Measurements from ENCODE around the gene EHD4.

Gene EHD4

DNA sequence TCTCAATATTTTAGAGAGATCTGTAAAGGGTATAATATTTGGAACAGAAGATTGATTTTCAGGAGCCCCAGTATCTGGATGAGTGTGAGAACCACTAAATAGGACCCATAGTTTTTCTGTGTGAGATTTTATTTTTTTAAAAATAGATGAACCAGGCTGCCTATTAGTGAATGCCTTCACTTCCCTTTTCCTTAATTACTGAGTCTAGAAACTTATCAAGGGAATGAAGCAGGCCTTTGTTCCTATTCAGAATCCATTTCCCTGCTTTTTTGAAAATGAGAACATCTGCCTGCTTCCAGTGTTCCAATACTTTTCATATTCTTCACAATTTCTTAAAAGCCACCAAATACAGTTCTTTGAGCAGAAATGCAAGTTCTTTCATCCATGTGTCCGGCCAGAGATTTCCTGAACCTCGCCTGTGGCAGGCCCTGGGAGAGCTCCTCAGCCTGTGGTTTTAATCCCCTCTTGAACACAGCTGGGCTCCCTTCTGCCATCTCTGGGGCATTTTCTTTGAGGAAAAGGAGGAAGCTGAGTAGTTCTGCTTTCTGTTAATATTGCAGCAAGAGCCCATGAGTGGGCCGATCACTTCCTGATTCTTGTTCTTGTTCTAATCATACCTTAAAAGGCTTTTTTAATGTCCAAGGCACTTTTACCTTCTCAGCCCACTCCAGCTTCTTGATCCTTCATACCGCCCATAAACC lies 4.7 kb downstream of the EHD4 start:
- peak; percentile 50; the same call in 1 of the 2 replicates for TF ChIP-seq MYC (IDR thresholded peaks at IDR 0.05; ENCODE audit: low read depth, low read length)
- TF ChIP-seq, protein P1, sequence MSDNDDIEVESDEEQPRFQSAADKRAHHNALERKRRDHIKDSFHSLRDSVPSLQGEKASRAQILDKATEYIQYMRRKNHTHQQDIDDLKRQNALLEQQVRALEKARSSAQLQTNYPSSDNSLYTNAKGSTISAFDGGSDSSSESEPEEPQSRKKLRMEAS (IDR thresholded peaks at IDR 0.05; ENCODE audit: low read depth, low read length), result peak; percentile 54
- no peak for TF ChIP-seq POLR2A (IDR thresholded peaks at IDR 0.05; ENCODE audit: extremely low read depth, insufficient read length)
- peak; percentile 89 for DNase-seq (ENCODE audit: low read depth)
- no peak overlapping the region for H3K4me3 ChIP-seq (ENCODE audit: low read depth, low read length)

DNA sequence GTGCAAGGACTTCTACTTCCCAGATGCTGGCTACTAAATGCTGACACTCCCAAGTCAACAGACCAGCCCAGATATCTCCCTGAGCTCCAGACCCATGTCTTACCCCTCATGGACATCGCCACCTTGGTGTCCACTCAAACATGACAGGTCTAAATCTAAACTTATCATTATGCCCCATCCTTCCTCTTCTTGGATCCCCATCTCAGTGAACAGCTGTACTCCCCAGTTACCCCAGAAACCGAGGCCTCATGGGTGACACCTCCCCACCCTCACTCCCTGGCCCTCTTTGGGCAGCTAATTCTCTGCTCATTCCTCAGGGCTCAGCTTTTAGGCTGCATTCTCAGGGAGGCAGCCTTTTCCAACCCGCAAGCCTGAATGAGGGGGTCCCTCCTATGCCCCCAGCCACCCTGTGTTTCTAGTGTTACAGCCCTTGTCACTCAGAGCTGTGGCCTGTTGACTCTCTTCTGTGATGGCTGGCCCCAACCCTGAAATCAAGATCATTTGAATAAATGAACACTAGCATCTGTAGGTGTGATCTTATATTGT lies 5.4 kb downstream of the EHD4 start:
- no peak for DNase-seq (ENCODE audit: low read depth)
- no peak overlapping the region for H3K4me3 ChIP-seq (ENCODE audit: low read depth, low read length)
- TF ChIP-seq MYC (IDR thresholded peaks at IDR 0.05; ENCODE audit: low read depth, low read length) (no peak), POLR2A (IDR thresholded peaks at IDR 0.05; ENCODE audit: extremely low read depth, insufficient read length) (no peak)
- TF ChIP-seq, protein P2, sequence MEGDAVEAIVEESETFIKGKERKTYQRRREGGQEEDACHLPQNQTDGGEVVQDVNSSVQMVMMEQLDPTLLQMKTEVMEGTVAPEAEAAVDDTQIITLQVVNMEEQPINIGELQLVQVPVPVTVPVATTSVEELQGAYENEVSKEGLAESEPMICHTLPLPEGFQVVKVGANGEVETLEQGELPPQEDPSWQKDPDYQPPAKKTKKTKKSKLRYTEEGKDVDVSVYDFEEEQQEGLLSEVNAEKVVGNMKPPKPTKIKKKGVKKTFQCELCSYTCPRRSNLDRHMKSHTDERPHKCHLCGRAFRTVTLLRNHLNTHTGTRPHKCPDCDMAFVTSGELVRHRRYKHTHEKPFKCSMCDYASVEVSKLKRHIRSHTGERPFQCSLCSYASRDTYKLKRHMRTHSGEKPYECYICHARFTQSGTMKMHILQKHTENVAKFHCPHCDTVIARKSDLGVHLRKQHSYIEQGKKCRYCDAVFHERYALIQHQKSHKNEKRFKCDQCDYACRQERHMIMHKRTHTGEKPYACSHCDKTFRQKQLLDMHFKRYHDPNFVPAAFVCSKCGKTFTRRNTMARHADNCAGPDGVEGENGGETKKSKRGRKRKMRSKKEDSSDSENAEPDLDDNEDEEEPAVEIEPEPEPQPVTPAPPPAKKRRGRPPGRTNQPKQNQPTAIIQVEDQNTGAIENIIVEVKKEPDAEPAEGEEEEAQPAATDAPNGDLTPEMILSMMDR (IDR thresholded peaks at IDR 0.05; ENCODE audit: low read depth, low read length), result no peak
- TF ChIP-seq, protein P1 (IDR thresholded peaks at IDR 0.05; ENCODE audit: low read depth, low read length), result no peak

DNA sequence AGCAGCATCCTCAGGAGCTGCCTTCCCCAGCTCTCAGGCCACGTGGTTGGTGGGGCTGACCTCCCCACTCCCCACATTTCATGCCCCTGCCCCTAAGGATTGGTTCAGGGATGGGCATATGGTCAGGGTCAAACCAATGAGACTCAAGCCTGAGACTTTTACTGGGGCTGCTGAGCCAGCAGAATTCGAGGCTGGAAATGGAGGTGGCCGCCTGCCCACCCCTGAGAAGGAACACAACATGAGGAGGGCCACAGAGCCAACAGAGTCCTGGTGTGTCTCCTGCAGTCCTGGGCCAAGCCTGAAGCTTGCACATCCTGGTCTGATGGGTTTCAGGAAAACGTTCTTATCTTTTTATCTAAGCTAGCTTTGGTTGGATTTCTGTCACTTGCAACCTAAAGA lies 5.9 kb downstream of the EHD4 start:
- DNase-seq (ENCODE audit: low read depth), result no peak
- TF ChIP-seq MYC (IDR thresholded peaks at IDR 0.05; ENCODE audit: low read depth, low read length), result no peak
- TF ChIP-seq POLR2A (IDR thresholded peaks at IDR 0.05; ENCODE audit: extremely low read depth, insufficient read length), result no peak
- TF ChIP-seq, protein P2 (IDR thresholded peaks at IDR 0.05; ENCODE audit: low read depth, low read length), result no peak
- TF ChIP-seq, protein P1 (IDR thresholded peaks at IDR 0.05; ENCODE audit: low read depth, low read length), result no peak
- H3K4me3 ChIP-seq (ENCODE audit: low read depth, low read length), result no peak overlapping the region

DNA sequence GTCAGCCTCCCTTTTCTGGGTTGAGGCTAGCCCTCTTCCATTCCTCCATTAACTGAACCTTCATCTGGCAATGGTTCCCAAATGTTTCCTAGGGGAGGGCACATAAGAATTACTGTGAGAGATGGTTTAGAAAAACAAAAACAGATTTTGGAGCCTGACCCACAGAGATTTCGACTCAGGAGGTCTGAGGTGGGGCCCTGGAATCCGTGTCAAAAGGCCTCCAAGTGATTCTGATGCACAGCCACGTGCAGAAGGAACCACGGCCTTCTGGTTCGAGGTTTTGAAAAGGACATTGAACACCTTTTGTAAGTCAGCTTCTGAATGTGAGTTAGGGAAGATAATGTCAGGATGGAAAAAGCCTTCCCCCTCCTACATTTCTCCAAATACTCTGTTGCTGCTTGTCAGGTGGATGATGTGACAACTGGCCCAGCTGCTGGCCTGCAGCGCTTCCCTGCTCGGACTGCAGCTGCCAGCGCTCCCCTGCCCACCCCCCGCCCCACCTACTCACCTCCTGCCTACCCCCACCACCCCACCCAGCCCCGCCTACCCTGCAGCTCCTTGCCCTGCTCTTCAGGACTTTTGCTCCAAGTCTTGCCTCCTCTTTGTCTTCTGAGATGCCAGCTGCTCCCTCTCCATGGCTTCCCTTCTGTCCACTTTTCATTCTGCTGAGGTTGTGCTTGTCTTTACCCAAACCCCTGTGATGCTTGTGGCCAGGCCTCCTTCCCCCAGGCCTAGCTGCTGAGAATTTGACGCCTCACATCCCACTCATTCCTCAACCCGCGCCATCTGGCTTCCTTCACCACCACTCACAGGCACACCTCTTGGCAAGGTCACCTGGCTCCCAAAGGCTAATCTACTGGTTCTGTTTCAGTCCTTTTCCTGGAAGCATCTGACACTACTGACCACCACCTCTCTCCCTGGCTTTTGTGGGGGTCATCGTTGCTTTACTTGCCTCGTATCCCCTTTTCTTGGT lies 6.6 kb downstream of the EHD4 start:
- TF ChIP-seq, protein P1 (IDR thresholded peaks at IDR 0.05; ENCODE audit: low read depth, low read length), result no peak
- TF ChIP-seq, protein P2 (IDR thresholded peaks at IDR 0.05; ENCODE audit: low read depth, low read length), result no peak
- TF ChIP-seq MYC (IDR thresholded peaks at IDR 0.05; ENCODE audit: low read depth, low read length) (no peak), POLR2A (IDR thresholded peaks at IDR 0.05; ENCODE audit: extremely low read depth, insufficient read length) (no peak)
- no peak for DNase-seq (ENCODE audit: low read depth)
- no peak overlapping the region for H3K4me3 ChIP-seq (ENCODE audit: low read depth, low read length)

DNA sequence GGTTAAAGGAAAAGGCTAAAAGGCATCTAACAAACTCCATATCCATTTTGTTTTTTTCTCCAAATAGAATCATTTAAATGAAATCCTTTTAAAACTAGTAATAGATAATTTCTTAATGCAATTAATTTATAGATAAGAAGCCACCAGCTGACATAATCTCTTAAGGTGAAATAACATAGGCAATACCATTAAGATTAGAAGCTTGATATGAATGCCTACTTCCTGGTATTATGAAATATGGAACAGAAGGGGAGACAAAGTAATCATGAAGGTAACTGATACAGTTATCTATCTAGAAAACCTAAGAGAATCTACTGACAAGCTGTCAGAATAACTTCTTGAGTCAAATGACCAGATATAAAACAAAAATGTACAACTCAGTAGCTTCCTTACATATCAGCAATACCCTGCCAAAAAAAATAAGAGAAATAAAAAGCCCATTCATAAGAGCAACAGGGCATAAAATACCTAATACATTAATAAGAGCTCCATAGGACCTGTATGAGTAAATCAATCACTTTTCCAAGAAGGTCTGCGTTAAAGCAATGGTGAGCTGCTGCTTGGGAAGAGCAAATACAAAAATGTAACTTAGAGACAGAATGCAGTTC lies 10.7 kb downstream of the EHD4 start:
- TF ChIP-seq, protein P1 (IDR thresholded peaks at IDR 0.05; ENCODE audit: low read depth, low read length), result no peak
- TF ChIP-seq MYC (IDR thresholded peaks at IDR 0.05; ENCODE audit: low read depth, low read length) (no peak), POLR2A (IDR thresholded peaks at IDR 0.05; ENCODE audit: extremely low read depth, insufficient read length) (no peak)
- TF ChIP-seq, protein P2 (IDR thresholded peaks at IDR 0.05; ENCODE audit: low read depth, low read length), result no peak
- no peak overlapping the region for H3K4me3 ChIP-seq (ENCODE audit: low read depth, low read length)
- DNase-seq (ENCODE audit: low read depth), result no peak
